CD4-positive, alpha-beta T cell treated with Interleukin-15 for 4 hours (primary cell): ENCODE data around the gene OXCT2.
"Not testable (repeated sequence)": the region's sequence is repeated elsewhere in the genome, so short reads cannot be mapped to it uniquely, and the experiment has no call there.

Experiments
- DNase-seq: peaks from one replicate; pipeline ENCODE4 v3.0.0-alpha.2; 2020; ENCODE audit warnings: low spot score

Gene OXCT2

DNA sequence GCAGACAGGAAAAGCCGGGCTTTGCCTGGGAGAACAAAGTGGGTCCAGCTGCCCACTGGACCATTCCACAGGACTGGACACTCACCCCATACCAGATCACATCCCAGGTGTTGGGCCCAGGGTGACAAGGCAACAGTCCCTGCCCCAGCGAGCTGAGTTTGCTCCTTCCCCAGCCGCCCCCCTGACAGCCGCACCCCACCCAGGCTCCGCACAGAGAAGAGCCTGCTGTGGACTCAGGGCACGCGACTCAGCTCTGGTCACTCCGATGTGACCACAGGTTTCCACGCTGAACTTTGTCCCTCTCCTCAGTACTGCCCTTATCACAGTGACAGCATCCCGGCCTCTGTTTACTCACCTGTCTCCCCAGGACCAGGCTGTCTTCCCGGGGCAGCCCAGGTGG is 16.3 kb upstream of the OXCT2 start:
- no peak for DNase-seq

DNA sequence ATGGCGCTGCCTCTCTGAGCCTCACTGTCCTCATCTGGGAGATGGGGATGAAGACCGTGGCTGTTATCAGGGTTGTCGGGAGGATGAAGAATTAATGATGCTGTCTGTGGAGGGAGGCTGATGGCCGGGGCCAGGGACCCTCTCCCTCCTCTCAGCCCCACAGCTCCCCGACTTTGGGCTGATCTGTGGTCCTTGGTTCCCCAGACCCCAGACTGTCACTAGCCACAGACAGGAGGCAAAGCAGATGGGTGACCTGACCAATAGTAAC is 15.9 kb upstream of the OXCT2 start:
- DNase-seq, result not testable (repeated sequence)

DNA sequence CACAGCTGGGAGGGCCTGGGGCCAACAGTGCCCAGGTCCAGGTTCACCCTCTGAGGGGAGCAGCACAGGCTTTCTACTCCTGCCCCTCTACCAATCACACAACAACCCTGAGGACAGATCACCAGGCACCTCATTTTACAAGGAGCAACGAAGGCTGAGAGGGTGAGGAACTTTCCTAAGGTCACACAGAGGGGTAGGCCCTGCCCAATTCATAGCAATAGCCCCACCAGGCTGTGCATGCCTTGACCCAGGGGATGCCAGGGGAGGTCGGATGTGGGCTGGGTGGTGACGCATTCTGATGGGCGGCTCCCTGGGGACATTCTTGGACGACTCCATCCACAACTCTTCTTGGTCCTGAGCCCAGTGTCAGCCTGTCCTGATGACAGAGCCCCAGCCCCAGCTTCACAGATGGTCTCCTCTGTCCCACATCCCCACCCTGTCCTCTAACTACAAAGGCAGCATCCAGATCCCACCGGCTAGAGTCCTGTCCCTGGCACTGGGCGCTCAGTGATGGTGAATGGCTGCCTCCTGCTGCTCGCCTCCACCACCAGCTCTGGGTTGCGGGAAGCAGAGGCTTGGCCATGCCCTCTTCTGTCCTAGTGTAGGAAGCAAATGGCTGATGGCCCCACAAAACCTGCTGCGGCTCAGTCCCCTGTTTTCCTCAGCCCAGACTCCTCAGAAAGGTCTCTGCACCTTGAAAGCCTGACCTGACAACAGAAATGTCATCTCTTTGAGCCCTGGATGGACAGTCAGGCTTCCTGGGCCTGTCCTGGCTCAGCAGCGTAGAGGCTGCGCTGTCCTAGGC is 15.4 kb upstream of the OXCT2 start:
- not testable (repeated sequence) for DNase-seq

- DNase-seq, result not testable (repeated sequence)
These were observed 11.5 kb upstream of the OXCT2 start for GRCh38 chr1:39782685-39783084.

GRCh38 chr1:39782103-39782502 is 11.0 kb upstream of the OXCT2 start:
- DNase-seq, result no peak

DNA sequence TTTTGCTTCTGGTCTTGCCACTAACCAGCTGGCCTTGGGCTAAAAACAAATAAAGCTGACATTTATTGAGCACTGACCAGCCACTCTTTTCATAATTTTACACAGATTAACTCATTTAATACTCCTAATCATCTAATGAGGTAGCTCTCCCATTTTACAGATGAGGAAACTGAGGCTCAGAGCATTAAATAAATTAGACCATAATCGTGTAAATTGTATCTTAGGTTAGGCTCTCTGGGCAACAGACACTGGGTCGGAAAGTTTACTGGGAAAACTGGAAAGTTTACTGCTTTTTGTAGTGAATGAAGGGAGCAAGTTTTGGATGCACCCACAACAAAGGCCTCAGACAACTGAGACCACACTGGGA is 10.2 kb upstream of the OXCT2 start:
- no peak for DNase-seq

DNA sequence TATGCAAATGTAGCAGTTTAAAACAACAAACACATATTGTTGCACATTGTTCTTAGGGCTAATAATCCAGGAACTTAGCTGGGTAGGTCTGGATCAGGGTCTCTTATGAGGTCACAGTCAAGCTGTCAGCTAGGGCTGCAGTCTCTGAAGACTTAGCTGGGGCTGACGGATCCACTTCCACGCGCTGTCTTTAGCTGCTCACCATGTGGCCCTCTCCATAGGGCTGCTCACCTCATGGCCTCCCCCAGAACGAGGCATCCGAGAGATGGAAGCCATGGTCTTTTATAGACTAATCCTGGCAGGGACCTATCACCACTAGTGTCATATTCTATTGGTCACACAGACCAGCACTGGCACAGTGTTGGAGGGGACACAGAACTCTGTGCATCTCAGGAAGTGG is 8.7 kb upstream of the OXCT2 start:
- DNase-seq, result no peak

DNA sequence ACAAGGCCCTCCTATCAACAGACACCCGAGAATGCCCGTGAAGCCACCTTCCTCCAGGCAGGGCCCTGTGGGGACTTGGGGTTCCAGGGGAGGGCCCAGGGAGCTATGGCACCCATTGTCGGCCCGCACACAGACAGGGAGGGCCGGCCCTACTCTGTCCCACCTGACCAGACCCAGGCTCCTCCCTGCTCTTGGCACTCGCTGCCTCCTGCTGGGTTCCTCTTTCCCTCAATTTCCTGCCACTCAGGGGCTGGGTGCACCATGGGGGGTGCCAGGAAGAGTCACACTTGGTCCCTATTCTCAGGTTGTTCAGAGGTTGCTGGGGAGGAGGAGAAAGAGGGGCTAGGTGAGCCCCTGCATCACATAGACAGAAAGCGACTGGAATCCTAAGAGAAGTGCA is 8.0 kb upstream of the OXCT2 start:
- no peak for DNase-seq

DNA sequence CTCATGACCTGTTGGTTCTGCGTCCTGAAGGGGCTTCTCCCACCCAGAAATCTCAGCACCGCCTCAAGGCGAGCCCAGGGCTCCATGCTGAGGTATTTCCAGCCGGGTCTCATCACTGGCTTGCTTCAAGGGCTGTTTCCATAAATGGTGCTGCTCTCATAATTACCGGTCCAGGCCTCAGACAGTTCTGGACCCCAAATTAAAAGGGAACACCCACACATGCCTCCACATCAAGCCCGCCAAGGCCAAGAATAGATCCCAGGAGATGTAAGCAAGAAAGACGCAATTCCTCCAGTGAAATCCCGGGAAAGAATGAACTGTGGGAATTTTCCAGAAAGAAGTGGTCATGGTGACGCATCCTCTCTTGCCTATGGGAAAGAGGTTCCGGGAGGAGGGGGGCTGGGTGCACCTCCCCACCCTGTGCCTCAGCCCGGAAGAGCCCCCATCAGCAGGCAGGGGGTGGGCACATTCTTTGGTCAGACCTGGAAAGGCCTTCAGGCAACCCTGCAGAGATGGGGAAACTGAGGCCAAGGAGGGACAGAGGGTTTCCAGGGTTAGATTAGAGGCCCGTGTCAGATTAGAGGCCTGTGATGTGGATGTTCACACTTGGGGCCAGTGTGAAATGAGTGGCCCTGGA is 7.4 kb upstream of the OXCT2 start:
- DNase-seq, result not testable (repeated sequence)

- DNase-seq, result not testable (repeated sequence)
These were observed 6.7 kb upstream of the OXCT2 start for GRCh38 chr1:39777896-39778295.

GRCh38 chr1:39777306-39777705 is 6.2 kb upstream of the OXCT2 start:
- DNase-seq, result no peak

DNA sequence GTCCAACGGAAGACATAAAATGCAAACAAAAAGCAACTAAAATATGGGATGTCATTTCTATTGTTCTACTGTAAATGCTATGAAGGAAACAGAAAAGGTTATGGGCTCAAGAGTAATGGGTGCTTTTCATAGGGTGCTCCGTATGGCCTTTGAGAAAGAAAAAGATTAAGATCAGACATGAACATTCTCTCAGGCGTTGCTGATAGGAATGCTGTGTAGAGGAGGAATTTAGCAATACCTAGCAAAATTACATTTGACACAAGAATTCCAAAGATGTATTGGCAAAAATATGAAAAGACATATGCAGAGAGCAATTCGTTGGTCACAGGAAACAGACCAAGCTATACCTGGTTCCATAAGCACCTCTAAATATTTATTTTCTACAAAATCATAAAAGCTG is 5.7 kb upstream of the OXCT2 start:
- no peak for DNase-seq

GRCh38 chr1:39776400-39776713 is 5.2 kb upstream of the OXCT2 start:
- no peak for DNase-seq

GRCh38 chr1:39775676-39776399 is 4.7 kb upstream of the OXCT2 start:
- not testable (repeated sequence) for DNase-seq

GRCh38 chr1:39775141-39775540 is 4.0 kb upstream of the OXCT2 start:
- DNase-seq, result not testable (repeated sequence)

- DNase-seq, result not testable (repeated sequence)
These were observed 2.3 kb upstream of the OXCT2 start for GRCh38 chr1:39773369-39773979.

DNA sequence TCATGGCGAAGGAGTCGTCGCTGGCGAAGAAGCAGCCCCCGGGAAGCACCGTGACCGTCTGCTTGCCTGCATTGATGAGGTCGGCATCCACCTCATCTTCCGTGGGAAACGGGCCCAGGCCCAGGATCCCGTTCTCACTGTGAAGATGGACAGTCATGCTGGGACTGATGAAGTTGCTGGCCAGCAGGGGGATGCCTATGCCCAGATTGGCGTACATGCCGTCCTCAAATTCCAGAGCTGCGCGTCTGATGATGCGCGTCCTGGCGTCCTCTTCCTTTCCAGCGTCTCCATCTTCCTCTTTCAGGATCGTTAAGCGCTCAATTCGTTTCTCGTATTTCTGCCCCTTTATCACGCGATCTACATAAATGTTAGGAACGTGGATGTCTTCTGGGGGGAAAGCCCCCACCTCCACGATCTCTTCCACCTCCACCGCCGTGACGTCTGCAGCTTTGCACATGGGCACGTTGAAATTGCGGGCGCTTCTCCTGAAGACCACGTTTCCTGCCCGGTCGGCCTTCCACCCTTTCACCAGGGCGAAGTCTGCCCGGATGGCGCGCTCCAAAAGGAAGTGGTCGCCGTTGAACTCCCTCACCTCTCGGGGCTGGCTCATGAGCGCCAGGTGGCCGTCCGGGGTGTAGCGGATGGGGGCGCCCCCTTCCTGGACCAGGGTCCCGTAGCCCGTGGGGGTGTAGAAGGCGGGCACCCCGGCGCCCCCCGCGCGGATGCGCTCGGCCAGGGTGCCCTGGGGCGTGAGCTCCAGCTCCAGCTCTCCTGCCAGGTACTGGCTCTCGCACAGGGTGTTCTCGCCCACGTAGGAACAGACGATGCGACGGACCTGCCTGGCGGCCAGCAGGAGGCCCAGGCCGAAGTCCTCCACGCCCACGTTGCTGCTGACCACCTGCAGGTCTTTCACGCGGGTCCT is 787 bp downstream of the OXCT2 start:
- not testable (repeated sequence) for DNase-seq

- not testable (repeated sequence) for DNase-seq
These were observed 1.6 kb downstream of the OXCT2 start for GRCh38 chr1:39769502-39769901.

- not testable (repeated sequence) for DNase-seq
These were observed 4.7 kb downstream of the OXCT2 start for GRCh38 chr1:39766466-39766865.

- DNase-seq, result not testable (repeated sequence)
These were observed 6.6 kb downstream of the OXCT2 start for GRCh38 chr1:39764512-39764911.

DNA sequence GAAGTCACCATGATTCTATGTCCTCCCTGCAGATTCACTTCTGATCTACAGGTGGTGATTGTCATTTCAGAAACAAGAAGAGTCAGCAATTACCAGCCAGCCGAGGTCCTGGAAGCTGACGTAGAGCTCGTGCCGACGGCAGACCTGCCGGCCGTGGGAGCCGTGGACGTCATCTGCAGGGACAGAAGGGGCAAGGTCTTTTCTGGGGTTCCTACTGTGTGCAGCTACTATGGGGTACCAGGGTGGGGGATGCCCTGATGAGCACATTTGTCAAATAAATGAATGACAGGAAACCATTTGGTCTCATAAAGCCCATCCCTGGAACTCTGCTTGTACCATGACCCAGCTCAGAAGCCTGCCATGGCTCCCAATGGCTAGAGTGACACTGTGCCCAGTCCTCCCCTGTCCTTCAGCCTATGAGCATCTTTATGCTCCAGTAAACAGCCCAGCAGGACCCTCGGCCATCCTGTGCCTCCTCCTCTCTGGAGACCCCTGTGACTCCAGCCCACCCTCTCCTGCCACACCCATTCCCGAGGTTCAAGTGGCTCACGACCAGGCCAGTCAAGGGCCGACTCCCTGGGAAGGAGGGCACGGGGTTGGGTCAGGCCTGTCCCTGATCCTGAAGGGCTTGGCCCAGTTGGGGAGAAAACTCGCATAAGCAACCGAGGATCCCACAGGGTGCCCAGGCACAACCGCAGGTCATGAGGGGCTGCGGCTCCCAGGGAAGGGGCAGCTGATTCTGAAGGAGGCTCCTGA is 7.4 kb downstream of the OXCT2 start:
- DNase-seq, result not testable (repeated sequence)
